Ovary (tissue), 3 donors: ENCODE results near the gene CUL9.

Experiments
- CTCF ChIP-seq, 3 donors: fragments of 450-650 bp in 2 of 3; fragments of 200-600 bp in 1 of 3; IDR thresholded peaks; one replicate each; pipeline versions ENCODE4 v1.5.1 to v1.8.0; 2016 to 2022; ENCODE audit warnings: antibody characterized with exemption in 3 of 3, mild to moderate bottlenecking in 1 of 3
- EP300 ChIP-seq: sonication (generic); formaldehyde crosslinking; IDR thresholded peaks from one replicate; pipeline ENCODE4 v1.6.1; 2017; ENCODE audit warnings: antibody characterized with exemption
- POLR2A ChIP-seq: fragments of 450-650 bp; IDR thresholded peaks from one replicate; pipeline ENCODE4 v1.6.1; 2017; ENCODE audit warnings: antibody characterized with exemption, mild to moderate bottlenecking, moderate library complexity
- donor health status: DM: no; HTN: no; CAD: no.

GRCh38 chr6:43187821-43188220 is 5.8 kb downstream of the CUL9 start:
- TF ChIP-seq CTCF (IDR thresholded peaks at IDR 0.05) (no peak), EP300 (no peak), POLR2A (no peak)
